Testis (tissue), 3 donors: ENCODE measurements around the gene LRRC49. TPM values are rescaled to one million over a fixed set of nuclear protein-coding genes. Genes with fewer than 3 reads are reported as not detected.
A peak's percentile ranks its signal among the peaks of the same experiment; 100 is the strongest.

Source experiments
- DNase-seq: peaks from one replicate; pipeline ENCODE4 v3.0.0-alpha.2; 2019
- H3K27ac ChIP-seq, 2 donors: fragments of 200-600 bp; sonication (generic); one replicate each; pipeline ENCODE4 v1.5.1; 2019
- H3K27me3 ChIP-seq: fragments of 200-600 bp; sonication (generic); one replicate; pipeline ENCODE4 v1.5.1; 2019
- H3K36me3 ChIP-seq: fragments of 200-600 bp; sonication (generic); one replicate; pipeline ENCODE4 v1.5.1; 2017; ENCODE audit warnings: low read depth; ENCODE audit errors: missing control alignments
- H3K4me1 ChIP-seq: fragments of 200-600 bp; sonication (generic); one replicate; pipeline ENCODE4 v1.5.1; 2019
- H3K4me3 ChIP-seq, 2 donors: fragments of 200-600 bp; sonication (generic); one replicate each; pipeline ENCODE4 v1.5.1; 2017 to 2019
- H3K9me3 ChIP-seq: fragments of 200-600 bp; sonication (generic); one replicate; pipeline ENCODE4 v1.5.1; 2017
- POLR2A ChIP-seq: fragments of 450-650 bp; IDR thresholded peaks from one replicate; pipeline ENCODE4 v1.6.1; 2017; ENCODE audit warnings: antibody characterized with exemption, mild to moderate bottlenecking, moderate library complexity
- WGBS, 2 donors: methylation state at CpG; one replicate each; pipeline ENCODE4 v1.1.5; 2018; 5-methylcytosine and 5-hydroxymethylcytosine counted together
- intact Hi-C: fragments of 100-400 bp; cut with DNase I; formaldehyde crosslinking; loops from one replicate; pipeline ENCODE4 v1.15.1; 2023; ENCODE audit warnings: low total_unique reads
- polyA plus RNA-seq: library from polyadenylated mRNA; stranded (reverse); fragments of 350-450 nt; fragmentation: Illumina TruSeq; extraction: RNeasy Lipid Tissue Mini Kit (QIAGEN cat#74804); gene quantifications from one replicate; pipeline ENCODE4 v1.2.3, GENCODE V29; 2014; ENCODE audit warnings: low read depth, low replicate concordance; ENCODE audit not compliant: insufficient read depth
- total RNA-seq, 2 donors: library from RNA; depleted of rRNA; stranded (reverse); fragments of >200 nt; gene quantifications; one replicate each; pipeline ENCODE4 v1.2.3, GENCODE V29; 2016
- TF ChIP-seq, protein P1 (sequence below), 3 experiments: fragments of 450-650 bp in 2 of 3; fragments of 200-600 bp in 1 of 3; sonication (generic) in 1 of 3; IDR thresholded peaks; one replicate each; pipeline ENCODE4 v1.5.1; 2016 to 2019; ENCODE audit warnings: antibody characterized with exemption in 3 of 3, mild to moderate bottlenecking in 2 of 3, moderate library complexity in 1 of 3

LRRC49 gene
- total and polyA plus RNA-seq, 3 donors from 2014 or later = 19.9 to 35.4 (median 22.4) TPM

DNA sequence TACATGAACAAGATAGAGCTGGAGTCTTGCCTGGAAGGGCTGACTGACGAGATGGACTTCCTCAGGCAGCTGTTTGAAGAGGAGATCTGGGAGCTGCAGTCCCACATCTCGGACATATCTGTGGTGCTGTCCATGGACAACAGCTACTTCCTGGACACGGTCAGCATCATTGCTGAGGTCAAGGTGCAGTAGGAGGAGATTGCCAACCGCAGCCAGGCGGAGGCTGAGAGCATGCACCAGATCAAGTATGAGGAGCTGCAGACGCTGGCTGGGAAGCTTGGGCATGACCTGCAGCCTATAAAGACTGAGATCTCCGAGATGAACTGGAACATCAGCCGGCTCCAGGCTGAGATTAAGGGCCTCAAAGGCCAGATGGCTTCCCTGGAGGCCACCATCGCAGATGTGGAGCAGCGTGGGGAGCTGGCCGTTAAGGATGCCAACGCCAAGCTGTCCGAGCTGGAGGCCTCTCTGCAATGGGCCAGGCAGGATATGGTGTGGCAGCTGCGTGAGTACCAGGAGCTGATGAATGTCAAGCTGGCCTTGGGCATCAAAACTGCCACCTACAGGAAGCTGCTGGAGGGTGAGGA lies 33.2 kb upstream of the LRRC49 start:
- peaks cover 9% of the 10 kb centered on the region for H3K4me1 ChIP-seq
- no peaks in the 10 kb centered on the region for H3K27me3 ChIP-seq
- no peak for DNase-seq
- WGBS, 2 donors = 73 to 87% methylated on average over 5 to 14 of the region's 14 CpGs
- peak overlapping the region in 1 of 2 donors; percentile 31 for H3K27ac ChIP-seq
- no peaks in the 10 kb centered on the region for H3K9me3 ChIP-seq
- intact Hi-C loops = no loop called here
- no peak overlapping the region for H3K4me3 ChIP-seq
- no peaks in the 10 kb centered on the region for H3K36me3 ChIP-seq
- TF ChIP-seq, protein P1, sequence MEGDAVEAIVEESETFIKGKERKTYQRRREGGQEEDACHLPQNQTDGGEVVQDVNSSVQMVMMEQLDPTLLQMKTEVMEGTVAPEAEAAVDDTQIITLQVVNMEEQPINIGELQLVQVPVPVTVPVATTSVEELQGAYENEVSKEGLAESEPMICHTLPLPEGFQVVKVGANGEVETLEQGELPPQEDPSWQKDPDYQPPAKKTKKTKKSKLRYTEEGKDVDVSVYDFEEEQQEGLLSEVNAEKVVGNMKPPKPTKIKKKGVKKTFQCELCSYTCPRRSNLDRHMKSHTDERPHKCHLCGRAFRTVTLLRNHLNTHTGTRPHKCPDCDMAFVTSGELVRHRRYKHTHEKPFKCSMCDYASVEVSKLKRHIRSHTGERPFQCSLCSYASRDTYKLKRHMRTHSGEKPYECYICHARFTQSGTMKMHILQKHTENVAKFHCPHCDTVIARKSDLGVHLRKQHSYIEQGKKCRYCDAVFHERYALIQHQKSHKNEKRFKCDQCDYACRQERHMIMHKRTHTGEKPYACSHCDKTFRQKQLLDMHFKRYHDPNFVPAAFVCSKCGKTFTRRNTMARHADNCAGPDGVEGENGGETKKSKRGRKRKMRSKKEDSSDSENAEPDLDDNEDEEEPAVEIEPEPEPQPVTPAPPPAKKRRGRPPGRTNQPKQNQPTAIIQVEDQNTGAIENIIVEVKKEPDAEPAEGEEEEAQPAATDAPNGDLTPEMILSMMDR (IDR thresholded peaks at IDR 0.05) = no peak
- TF ChIP-seq POLR2A = no peak

DNA sequence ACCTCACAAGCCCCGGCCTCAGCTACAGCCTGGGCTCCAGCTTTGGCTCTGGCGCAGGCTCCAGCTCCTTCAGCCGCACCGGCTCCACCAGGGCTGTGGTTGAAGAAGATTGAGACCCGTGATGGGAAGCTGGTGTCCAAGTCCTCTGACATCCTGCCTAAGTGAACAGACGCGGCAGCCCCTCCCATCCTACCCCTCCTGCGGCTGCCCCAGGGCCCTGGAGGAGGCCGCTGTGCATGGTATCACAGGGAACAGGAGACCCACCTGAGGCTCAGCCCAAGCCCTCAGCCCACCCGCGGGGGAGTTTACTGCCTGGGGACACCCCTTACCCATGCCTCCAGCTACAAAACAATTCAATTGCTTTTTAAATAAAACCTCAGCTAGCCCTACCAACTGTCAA lies 32.6 kb upstream of the LRRC49 start:
- TF ChIP-seq, protein P1 (IDR thresholded peaks at IDR 0.05) = no peak
- TF ChIP-seq POLR2A = no peak
- H3K36me3 ChIP-seq = no peaks in the 10 kb centered on the region
- DNase-seq = no peak
- intact Hi-C loops = no loop called here
- no peak overlapping the region for H3K4me3 ChIP-seq
- no peaks in the 10 kb centered on the region for H3K27me3 ChIP-seq
- H3K4me1 ChIP-seq = peaks cover 4% of the 10 kb centered on the region
- no peak overlapping the region for H3K27ac ChIP-seq
- WGBS, 2 donors = 58 to 88% methylated on average over 4 to 11 of the region's 11 CpGs
- no peaks in the 10 kb centered on the region for H3K9me3 ChIP-seq

DNA sequence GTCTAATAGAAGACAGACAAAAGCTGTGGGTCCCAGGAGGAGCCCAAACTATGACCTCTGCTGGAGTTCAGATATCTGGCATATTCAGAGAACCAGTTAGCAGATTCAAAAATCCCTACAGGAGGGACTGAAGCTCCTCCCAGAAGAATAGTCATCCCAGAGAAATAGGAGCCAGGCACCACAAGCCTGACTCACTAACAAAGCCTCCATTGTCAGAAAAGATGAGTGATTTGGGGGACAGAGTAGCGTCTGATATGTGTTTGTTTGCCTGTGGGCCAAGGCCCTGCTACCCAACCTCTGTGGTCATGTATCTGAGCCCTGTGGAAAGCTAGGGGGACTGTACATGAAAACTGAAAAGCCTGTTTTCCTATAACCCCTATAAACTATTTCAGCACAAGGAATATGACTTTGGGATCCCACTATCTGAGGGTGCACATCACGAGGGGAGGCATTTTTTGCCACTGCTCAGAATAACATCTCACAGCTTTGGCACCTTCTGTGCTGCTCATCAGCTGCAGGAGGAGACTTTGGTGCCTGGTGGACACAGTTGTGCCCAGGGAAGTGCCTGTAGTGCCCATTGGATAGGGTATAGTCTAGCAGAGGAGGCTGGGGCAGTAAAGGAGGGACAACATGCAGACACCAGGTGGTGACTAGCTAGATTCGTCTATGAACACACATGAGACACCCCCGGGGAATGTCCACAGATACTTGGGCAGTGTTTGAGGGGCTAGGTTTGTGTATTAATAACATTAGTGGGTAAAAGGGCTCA lies 29.0 kb upstream of the LRRC49 start:
- DNase-seq = no peak
- H3K4me3 ChIP-seq = no peak overlapping the region
- H3K27me3 ChIP-seq = no peaks in the 10 kb centered on the region
- no peaks in the 10 kb centered on the region for H3K9me3 ChIP-seq
- TF ChIP-seq POLR2A = no peak
- TF ChIP-seq, protein P1 (IDR thresholded peaks at IDR 0.05) = no peak
- H3K4me1 ChIP-seq = peaks cover 4% of the 10 kb centered on the region
- intact Hi-C loops = no loop called here
- H3K27ac ChIP-seq = no peak overlapping the region
- 56 to 61% methylated on average over 4 of the region's 4 CpGs for WGBS, 2 donors
- no peaks in the 10 kb centered on the region for H3K36me3 ChIP-seq

DNA sequence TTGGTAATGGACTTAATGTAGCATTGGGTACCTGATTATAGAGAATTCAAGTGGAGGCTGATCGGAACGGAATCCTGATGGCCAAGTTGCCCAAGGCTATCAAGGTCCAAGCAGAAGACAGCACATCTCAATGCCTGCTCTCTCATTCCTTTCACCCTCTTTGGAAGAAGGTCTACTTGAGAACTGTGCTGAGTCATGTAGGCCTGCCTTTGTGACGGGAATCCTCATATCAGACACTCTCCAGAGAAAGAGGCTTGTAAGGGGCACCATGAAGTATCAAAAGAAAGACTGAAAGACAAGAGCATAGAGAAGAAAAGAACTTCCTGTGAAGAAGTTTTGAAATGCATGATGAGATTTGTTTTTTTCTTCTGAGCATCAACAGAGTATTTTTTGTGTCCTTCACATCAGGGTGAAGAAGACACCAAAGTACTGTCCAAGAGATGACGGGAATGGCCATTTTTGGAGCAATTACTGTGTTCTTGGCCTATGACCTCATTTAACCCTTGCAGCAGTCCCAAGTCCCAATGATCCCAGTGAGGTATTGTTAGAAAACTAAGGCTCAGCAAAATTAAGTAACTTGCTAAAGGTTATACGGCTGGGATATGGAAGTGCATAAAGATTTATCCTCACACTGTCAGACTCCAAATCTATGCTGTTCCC lies 25.5 kb upstream of the LRRC49 start:
- no peak for DNase-seq
- intact Hi-C loops = no loop called here
- WGBS, 2 donors = 76 to 80% methylated on average over 5 of the region's 5 CpGs
- TF ChIP-seq, protein P1 (IDR thresholded peaks at IDR 0.05) = no peak
- no peak for TF ChIP-seq POLR2A
- no peaks in the 10 kb centered on the region for H3K36me3 ChIP-seq
- H3K9me3 ChIP-seq = no peaks in the 10 kb centered on the region
- H3K27ac ChIP-seq = no peak overlapping the region
- H3K27me3 ChIP-seq = no peaks in the 10 kb centered on the region
- H3K4me1 ChIP-seq = no peaks in the 10 kb centered on the region
- no peak overlapping the region for H3K4me3 ChIP-seq
